ENCODE results near the gene CTDP1.

Gene CTDP1, protein sequence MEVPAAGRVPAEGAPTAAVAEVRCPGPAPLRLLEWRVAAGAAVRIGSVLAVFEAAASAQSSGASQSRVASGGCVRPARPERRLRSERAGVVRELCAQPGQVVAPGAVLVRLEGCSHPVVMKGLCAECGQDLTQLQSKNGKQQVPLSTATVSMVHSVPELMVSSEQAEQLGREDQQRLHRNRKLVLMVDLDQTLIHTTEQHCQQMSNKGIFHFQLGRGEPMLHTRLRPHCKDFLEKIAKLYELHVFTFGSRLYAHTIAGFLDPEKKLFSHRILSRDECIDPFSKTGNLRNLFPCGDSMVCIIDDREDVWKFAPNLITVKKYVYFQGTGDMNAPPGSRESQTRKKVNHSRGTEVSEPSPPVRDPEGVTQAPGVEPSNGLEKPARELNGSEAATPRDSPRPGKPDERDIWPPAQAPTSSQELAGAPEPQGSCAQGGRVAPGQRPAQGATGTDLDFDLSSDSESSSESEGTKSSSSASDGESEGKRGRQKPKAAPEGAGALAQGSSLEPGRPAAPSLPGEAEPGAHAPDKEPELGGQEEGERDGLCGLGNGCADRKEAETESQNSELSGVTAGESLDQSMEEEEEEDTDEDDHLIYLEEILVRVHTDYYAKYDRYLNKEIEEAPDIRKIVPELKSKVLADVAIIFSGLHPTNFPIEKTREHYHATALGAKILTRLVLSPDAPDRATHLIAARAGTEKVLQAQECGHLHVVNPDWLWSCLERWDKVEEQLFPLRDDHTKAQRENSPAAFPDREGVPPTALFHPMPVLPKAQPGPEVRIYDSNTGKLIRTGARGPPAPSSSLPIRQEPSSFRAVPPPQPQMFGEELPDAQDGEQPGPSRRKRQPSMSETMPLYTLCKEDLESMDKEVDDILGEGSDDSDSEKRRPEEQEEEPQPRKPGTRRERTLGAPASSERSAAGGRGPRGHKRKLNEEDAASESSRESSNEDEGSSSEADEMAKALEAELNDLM

DNA sequence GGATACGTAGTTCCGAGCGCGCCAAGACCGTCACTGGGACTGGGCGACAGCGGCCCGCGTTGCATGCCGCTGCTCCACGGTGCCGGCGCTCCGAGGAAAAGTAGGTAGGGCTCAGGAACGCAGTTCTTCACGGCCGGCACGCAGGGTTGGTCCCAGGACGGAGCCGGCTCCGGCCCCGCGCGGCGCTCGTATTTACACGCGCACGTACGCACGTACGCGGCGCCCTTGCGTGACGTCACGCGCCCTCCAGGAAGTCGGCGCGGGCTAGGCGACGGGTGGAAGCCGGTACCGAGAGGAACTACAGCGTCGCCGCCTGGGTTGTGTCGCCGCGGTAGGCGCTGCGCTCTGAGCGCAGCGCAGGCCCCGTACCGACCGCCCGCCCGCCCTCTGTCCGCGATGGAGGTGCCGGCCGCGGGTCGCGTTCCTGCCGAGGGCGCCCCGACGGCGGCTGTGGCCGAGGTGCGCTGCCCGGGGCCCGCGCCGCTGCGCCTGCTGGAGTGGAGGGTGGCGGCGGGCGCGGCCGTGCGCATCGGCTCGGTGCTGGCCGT, at the start of gene CTDP1:
Gene CTDP1 (plus strand): TSS at position 252 of the 548 bp plus-strand sequence. CDS start 145 bp downstream, at position 397.
- peak; percentile 86 for DNase-seq

DNA sequence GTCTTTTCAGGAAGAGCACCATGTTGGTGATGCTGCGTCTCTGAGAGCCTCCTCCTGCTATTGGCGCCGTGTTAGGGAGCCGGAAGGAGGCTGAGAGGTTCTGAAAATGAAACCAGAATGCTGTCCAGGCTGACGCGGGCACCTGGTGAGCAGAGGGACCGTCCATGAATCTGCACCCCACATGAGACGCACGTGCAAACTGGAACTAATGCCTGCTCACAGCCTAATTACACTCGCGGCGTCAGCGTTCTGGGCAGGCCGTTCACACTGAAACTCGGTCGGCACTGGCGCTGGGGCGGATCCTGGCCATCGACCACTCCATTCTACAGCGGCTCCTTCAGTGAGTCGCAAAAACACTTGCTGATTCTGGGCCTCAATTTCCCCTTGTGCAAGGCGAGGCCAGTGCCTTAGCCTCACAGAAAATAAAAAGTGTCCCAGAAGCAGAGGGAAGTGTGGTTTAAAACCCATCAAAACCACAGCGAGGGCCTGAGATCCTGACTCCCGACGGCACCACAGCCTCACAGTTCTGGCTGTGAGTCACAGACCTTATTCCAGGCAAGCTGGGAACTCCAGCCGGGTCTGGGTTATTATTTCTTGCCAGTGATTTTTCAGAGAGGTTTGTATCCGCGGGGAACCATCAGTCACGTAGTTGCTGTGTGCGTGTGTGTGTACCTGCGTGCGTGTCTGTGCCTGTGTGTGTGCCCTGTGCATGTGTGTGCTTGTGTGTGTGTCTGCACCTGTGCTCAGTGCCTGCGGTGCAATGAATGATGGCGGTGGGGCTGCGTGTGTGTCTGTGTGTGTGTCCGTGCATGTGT, 49.1 kb upstream of the CTDP1 start:
- no peak for DNase-seq

DNA sequence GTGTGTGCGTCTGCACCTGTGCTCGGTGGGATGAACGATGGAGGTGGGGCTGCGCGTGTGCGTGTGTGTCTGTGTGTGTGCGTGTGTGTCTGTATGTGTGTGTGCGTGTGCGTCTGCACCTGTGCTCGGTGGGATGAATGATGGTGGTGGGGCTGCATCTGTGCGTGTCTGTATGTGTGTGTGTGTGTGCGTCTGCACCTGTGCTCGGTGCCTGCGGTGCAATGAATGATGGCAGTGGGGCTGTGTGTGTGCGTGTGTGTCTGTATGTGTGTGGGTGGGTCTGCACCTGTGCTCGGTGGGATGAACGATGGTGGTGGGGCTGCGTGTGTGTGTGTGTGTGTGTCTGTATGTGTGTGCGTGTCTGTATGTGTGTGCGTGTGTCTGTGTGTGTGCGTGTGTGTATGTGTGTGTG, 48.5 kb upstream of the CTDP1 start:
- DNase-seq: no peak

DNA sequence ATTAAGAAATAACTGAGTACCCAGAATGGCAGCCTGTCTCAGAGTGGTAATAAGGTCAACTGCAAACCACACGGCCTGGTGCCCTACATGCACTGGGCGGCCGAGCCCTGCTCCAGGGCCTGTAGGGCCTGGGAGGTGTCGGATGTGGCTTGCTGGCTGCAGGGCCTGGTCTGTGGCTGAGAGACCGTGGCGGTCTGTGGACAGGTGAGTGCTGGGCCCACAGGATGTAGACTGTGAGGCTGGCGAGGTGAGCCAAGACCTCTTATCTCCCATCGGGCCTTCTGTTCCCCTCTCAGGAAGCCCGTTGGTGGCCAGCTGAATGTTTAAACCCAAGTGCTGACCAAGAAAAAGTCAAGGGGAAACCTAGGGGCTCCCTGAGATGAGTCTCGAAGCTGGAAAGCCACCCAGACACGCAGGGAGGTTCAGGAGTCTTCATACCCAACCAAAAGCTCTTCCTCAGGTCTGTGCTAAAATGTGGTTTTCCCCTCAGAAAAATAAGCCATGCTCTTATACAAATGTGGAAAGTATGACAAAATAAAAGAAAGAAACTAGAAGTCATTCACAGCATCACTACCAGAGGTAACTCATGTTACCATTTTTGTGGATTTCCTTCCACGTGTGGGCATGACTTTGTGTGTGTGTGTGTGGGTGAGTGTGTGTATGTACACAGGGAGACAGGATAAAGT, 47.7 kb upstream of the CTDP1 start:
- DNase-seq: no peak

DNA sequence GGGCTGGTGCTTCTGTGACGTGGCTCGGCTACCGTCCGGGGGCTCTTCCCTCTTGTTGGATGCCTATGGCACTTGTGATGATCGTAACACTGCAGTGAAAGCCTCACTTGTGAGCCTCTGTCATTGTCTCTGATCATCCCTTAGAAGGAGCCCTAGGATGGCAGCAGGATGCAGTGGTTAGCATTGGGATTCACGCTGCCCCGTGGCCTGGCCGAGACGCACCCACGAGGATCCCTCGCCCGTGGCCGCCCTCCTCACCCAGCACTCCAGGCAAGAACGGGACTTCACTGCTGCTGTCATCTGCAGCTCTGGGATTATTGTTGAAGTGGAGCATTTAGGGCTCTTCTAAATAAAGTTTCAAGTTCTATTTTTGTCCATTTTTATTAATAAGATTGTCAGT, 46.8 kb upstream of the CTDP1 start:
- no peak for DNase-seq

DNA sequence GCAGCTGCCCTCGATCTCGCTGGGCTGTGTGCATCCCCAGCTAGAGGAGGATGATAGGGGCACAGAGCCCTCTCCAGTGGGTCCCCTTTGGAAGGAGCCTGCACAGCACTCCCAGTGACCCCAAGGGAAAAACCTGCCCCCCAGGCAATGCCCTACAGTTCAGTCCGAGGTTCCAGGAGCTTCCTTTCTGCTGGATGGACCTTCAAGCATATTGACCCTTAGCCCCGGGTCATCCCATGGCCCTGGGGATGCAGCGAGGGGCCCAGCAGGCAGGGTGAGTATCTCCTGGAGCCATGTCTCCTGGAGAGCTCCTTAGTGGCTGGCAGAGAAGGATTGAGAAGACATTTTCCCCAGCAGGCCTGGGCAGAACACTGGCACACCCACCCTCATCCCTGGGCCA, 45.4 kb upstream of the CTDP1 start:
- DNase-seq: no peak

DNA sequence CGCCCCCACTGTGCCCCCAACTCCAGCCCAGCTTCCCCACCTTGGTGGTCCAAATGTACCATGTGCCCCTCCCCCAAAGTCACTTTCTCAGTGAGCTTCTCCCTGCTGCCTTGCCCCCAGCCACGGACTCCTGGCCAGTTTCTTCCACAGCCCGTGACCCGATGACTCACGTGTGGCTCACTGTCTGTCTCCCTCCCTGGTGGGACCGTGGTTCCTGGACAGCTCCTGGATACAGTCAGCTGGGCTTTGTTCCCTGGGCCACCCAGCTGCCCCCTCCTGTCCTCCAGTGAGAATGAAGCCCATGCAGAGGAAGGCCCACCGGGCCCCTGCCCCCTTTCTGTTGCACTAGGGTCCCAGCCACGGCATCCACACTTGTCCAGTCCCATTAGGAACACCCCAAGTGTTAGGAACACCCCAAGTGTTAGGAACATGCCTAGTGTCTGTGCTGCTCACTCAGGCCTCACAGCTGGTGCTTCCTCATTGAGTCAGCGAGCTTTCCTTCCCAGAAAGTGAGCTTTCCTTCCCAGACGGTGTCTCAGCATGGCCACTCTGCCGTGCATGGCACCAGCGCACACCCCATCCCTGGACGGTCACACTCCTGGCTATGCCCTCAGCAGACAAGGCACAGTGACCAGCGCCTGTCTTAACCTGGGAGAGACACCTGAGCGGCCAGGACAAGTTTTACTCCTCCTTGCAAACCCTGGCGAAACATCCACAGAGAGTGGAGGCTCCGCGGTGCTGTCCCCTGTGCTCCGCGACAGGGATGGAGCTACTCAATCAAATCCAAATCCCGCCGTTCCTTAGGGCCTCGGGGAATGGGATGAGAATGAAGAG, 44.8 kb upstream of the CTDP1 start:
- no peak for DNase-seq

DNA sequence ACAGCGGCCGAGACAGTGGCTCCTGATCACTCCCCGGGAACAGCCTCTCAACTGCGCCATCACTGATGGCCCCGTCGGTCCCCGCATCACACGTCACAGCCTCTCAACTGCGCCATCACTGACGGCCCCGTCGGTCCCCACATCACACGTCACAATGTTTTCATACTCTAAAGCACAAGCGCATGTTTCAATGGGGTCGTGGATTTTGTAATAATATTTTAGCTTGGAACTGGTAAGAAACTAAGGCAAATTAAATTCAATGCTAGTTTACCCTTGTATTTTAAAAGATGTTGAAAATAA, 44.2 kb upstream of the CTDP1 start:
- no peak for DNase-seq

DNA sequence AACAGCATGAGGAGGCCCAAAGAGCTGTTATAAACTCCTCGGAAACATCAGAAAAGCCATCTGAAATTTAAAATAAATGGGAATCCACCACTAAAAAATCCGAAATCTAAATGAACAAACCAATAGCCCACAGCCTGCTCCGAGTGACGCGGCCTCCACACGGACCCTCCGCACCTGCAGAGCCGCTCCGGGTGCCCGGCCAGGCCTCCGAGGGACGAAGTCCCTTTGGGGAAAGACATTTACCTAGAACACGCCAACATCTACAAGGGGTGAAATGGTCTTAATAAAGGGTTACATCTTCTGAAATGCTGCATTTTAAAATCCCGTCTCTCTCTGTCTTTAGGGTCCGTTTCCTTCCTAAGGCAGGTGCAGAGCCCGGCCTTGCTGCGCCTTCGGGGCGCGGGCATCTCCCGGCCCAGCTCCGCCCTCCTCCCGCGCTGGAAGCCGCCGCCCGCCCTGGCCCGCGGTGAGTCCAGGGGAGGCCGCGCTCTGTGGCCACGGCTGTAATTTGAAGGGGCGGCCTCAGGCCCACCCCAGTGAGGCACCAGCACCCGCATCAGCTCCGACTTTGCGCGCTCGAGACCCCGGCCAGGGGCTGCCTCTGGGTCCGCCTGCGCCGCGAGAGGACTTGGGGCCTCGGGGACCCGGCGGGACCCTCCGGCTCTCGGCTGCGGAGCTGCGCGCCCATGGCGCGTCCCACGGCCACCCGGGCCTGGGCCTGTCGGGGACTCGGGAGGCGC, 42.3 kb upstream of the CTDP1 start:
- no peak for DNase-seq

DNA sequence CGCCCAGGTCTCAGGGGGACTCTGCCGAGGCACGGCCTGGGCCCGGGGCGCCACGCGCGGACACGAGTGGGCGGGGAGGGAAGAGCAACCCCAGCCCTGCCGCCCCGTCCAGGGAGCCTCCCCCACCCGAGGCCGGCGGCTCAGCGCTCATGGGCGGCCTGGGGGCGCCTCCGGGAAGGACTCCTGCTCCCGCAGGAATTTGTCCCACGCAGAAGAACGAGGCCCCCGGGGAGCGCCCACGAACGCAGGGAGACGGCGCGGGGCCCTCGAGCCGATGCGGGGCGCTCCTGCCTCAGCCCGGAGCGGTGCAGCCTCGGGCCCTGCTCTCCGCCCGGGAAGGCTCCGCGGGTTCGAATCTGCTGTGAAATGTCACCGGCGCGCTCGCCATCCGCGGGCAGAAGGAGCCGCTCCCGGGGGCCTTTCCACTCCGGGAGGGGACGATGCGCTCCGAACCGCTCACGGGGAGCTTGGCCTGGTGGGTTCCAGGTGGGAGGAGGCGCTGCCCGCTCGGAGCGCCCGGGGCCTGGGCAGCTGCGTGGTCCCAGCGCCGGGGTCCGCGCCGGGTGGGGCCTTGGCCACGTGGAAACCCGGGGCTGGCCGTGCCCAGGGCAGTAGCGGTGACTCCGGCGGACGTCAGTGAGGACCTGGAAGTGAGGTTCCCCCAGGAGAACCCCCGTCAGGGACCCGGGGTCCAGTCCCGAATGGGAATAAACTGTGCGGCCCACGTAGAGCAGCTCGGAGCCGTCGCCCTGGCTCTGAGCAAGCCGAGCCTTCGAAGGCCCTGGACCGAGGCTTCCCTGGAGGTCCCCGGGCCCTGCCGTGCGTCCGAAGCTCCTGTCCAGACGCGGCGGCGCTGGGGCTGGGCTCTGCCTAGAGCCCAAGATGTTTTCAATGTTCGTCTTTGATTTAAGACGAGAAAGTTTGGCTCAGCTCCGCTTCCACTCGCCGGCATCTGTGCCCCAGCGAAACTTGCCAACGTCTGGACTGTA, 41.4 kb upstream of the CTDP1 start:
- no peak for DNase-seq

DNA sequence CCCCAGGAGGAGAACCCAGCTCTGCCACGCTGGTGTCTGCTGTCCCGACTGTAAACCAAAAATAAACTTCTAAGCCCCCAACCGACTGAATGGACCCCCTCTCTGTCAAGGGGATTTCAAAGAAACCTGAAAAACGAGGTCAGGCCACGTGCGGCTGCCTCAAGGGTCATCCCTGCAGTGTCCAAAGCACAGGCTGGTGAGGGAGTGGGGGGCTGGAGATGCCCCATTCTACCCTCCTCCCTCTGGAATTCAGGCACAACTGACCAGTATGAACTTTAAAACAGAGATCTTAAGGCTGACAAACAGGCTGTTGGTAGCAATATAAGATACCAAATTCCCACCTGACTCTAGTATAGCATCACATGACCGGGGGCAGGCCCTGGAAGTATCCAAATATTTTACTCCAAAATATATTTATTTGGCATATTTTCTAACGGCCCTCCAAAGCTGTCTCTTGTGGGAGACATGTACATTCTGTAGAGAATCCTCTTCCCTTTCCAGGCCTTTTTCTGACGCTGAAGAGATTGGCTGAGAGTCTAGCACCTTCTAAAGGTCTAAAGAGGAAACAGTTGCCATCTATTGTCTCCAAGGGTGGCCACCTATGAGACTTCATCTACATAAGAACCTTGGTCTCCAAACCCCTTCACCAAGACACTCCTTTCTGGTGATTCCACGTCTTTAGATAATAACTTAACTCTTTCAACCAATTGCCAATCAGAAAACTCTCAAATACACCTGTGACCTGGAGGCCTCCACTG, 40.4 kb upstream of the CTDP1 start:
- DNase-seq: no peak

DNA sequence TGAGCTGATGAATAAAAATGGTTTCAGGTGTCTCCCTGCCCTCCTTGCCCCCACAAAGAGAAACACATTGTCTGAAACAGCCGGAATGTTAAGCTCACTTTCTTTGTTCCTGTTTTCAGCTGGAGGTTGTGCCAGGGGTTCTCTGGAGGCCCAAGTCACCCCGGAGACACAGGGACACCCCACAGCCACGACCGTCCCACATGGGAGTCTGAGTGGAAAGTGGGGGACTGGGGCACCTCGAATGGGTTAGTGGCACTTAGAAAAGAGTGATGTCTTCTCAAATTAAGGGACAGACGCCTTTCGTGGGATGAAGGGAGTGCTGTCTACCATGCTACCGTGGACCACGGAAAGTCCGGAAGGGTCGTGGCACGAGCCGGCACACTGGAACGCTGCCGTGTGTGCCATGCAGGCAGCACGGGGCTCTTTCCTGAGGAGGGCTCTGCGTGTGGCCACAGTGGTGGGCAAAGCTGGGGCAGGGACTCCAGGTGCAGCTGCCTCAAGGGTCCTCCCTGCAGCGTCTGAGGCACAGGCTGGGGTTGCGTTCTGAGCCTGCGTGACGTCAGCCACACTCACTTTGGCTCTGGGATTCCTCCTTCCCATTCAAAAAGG, 39.4 kb upstream of the CTDP1 start:
- no peak for DNase-seq

DNA sequence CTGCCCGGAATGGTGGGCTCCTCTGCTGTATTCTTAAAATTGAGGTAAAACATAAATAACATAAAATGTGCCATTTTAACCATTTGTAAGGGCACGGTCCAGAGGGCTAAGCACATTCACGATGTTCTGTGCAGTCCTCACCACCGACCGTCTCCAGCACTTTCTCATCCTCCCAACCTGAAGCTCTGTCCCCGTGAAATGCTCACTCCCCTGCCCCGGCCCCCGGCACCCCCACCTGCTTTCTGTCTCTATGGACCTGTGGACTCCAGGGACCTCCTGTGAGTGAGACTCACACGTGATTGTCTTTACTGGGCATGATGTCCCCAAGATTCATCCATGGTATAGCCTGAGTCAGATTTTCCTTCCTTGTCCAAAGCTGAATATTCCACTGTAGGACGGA, 38.7 kb upstream of the CTDP1 start:
- DNase-seq: no peak

DNA sequence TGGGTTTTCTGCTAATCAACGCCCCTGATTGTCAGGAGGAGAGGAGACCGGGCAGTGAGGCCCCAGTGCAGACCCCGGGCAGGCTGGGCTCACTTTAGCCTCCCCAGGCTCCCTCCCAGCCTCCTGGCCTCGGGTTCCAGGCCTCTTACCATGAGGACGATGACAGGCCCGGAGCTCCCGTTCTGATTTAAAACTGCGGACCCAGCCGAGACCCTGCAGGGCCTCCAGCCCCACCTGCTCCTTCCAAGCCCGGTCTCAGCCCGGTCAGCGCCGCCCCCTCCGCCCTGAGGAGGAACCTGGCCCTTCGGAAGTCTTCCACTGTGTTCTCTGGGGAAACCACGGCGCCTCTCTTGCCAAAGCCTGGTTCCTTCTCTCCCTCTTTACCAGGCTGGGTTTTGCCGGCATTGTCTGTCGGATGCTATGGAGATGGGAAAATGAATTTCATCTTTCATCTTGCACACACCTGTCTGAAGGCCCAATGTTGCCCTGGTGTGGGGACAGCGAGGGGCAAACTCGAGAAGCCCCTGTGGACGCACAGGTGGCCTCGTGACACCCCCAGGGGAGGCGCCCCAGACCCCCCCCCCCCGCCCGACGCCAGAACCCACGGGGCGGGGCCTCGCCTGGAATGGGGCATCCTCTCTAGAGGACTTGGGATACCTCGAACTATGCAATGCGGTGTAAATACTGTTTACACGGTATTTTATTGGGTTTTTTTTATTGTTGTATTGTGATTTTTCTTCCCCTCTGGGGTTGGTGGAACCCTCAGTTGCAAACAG, 37.7 kb upstream of the CTDP1 start:
- no peak for DNase-seq

DNA sequence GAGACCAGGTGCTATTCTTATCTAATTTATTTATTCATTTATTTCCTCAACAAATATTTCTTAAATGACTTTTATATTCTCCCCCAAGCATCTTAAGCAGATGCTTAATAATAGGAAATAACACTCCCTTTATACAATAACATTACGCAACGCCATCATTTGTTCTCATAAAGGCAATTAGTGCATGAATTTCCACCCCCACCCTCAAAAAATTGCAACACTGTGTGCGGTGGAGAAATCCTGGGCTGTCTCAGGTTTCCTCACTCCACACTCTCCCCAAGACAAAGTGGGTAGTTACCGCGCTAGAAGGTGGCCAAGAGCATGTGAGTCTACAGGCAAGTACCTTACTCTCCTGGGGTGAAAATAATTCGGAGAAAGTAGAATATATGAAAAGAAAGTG, 37.0 kb upstream of the CTDP1 start:
- no peak for DNase-seq

DNA sequence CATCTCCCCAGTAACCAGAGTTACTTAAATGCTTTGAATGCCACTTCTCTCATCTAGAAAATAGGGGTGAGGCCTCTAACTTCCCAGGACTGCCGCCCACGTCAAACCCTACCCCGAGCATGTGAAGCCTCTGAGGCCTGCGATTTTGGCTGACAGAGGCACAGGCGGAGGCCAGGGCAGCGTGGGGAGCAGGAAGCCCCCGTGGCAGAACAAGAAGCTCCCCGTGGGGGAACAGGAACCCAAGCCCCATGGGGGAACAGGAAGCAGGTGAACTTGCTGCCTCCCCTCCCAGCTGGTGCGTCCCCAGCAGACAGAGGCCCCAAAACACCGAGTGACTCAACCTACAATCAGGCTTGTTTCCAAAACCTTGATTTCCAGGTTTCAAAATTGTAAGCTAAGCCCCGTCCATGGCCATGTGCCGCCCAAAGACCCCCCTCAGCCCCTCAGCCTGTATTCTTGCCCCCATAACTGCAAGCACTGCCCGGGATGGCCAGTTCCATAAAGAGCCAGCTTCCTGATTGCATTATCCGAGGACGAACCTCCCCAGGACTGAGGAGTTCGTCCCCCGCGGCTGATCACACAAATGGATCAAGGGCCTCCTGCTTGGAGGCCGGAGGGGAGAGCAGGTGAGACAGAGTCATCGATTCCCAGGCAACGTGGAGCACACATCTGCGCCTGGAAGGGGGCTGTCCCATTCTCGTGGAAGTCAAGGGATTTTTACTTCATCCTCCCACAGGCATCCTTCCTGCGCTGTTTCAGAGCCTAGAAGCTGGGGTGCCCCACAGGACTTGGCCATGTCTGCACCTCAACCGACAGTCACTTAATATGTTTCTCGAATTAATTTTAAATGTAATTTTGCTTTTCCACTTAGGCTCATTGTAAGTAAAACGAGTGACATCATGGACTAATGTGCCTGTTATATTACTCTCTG, 36.3 kb upstream of the CTDP1 start:
- no peak for DNase-seq

Data from stimulated activated CD4-positive, alpha-beta T cell treated with anti-CD3 and anti-CD28 coated beads, Interleukin-12 subunit alpha, Interleukin-12 subunit beta, amount 100 ng/mL, for 4 hours (primary cell).